ENCODE results near the gene ZNF423. TPM values are rescaled to one million over a fixed set of nuclear protein-coding genes. Genes with fewer than 3 reads are reported as not detected.

Gene ZNF423
- total and polyA plus RNA-seq, 12 donors, result 1.7 to 10.6 (median 5.5) TPM

DNA sequence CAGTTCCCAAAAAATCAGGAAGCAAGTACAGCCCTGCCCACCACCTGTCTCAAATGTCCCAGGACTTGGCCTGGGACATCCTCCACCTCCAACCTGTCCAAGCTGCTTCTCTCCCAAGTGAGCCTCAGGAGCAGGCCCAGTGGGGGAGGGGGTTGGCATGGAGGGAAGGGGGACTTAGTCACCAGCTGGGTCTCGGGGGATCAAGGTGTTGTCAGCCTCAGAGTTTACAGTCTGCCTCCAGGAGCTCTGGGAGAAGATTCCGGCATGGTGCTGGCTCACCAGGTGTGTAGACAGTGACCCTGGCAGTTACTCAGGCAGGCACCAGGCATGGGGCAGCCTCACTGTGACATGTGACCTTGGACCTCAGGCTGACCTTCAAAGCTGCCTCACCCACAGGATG, 19.7 kb downstream of the ZNF423 start:
- DNase-seq, result no peak
- intact Hi-C loops (cut with DNase I), result no loop called here
- peaks cover 7% of the 10 kb centered on the region for H3K27me3 ChIP-seq
- no peaks in the 10 kb centered on the region for H3K9me3 ChIP-seq (replicated peaks in 1 of 3)
- H3K27ac ChIP-seq, result peak overlapping the region in 2 of 5 donors; percentile 77 to 81
- H3K4me3 ChIP-seq, result no peak overlapping the region
- H3K36me3 ChIP-seq (replicated peaks in 1 of 2), result no peaks in the 10 kb centered on the region
- TF ChIP-seq POLR2A (IDR thresholded peaks at IDR 0.05), result no peak
- TF ChIP-seq, protein P1, sequence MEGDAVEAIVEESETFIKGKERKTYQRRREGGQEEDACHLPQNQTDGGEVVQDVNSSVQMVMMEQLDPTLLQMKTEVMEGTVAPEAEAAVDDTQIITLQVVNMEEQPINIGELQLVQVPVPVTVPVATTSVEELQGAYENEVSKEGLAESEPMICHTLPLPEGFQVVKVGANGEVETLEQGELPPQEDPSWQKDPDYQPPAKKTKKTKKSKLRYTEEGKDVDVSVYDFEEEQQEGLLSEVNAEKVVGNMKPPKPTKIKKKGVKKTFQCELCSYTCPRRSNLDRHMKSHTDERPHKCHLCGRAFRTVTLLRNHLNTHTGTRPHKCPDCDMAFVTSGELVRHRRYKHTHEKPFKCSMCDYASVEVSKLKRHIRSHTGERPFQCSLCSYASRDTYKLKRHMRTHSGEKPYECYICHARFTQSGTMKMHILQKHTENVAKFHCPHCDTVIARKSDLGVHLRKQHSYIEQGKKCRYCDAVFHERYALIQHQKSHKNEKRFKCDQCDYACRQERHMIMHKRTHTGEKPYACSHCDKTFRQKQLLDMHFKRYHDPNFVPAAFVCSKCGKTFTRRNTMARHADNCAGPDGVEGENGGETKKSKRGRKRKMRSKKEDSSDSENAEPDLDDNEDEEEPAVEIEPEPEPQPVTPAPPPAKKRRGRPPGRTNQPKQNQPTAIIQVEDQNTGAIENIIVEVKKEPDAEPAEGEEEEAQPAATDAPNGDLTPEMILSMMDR (IDR thresholded peaks at IDR 0.05), result no peak
- WGBS, 4 donors, result 43 to 75% (median 68%) methylated on average over 2 of the region's 2 CpGs
- peaks cover 8 to 35% of the 10 kb centered on the region in 2 donors for H3K4me1 ChIP-seq (replicated peaks in 1 of 2)

DNA sequence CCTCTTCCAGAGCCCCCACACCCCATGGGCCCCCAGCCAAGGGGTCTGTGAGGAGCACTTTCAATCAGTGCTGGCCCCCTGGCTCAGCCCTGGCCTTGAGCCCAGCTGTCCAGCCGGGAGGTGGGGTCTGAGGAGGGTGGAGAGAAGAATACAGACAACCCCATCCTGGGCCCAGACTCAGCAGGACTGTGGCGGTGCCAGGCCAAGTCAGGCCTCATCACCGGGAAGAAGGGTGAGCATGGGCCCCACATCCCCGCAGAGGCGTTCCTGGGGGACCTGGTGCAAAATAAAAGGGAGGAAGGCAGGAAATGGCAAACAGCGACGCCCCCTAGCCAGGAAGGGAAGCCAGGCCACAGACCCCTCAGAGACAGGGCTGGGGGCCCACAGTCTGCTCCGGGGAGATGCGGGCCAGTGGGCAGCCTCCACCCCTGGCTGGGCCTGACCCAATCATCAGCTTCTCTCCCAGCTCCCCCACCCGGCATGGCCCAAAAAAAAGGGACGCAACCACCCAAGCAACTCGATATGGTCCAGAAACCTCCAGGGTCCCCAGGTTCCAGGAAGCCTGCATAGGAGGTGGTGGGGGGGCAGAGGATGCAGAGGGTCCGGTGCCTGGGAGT, 20.6 kb downstream of the ZNF423 start:
- H3K4me3 ChIP-seq, result no peak overlapping the region

DNA sequence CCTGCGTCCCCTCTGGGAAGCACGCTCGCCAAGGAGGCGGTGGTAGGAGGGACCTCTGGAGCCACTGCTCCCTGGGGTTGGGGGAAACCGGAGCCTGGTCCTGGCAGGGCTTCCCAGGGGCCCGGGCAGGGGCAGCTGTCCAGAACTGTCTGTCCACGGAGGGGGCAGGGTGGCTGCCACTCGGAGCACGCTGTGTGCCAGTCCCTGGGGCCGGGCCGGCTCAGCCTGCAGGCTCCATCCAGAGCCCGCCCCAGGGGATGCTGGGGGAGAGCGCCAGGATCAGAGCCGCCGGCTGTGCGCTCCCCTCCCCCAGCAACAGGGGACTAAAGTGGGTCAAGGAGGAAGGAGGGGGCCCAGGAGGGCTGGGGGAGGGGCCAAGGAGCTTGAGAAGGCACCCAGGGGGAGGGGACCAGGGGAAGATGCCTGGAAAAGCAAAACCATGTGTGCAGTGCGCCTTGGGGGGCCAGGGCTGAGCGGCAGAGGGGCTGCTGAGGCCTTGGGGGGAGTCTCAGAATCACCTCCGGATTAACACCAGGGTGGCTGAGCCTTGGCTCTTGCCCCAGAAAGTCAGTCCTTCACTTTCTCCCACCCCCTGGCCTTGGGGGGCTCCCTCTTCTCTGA, 21.3 kb downstream of the ZNF423 start:
- H3K27ac ChIP-seq, result peak overlapping the region in 4 of 5 donors; percentile 16 to 81 (median 54)
- H3K4me3 ChIP-seq, result no peak overlapping the region
- WGBS, 4 donors, result 13 to 54% (median 33%) methylated on average over 6 to 19 of the region's 19 CpGs
- DNase-seq, result peak in 4 of 7 donors; percentile 25 to 78 (median 36)
- peaks cover 8 to 35% of the 10 kb centered on the region in 2 donors for H3K4me1 ChIP-seq (replicated peaks in 1 of 2)
- no peaks in the 10 kb centered on the region for H3K9me3 ChIP-seq (replicated peaks in 1 of 3)
- intact Hi-C loops (cut with DNase I), result no loop called here
- TF ChIP-seq, protein P1 (IDR thresholded peaks at IDR 0.05), result no peak
- TF ChIP-seq POLR2A (IDR thresholded peaks at IDR 0.05), result no peak
- H3K36me3 ChIP-seq (replicated peaks in 1 of 2), result no peaks in the 10 kb centered on the region
- H3K27me3 ChIP-seq, result peaks cover 7% of the 10 kb centered on the region

More for the DNA sequence above, 20.6 kb downstream of the ZNF423 start:
- Histone ChIP-seq H3K36me3 (replicated peaks in 1 of 2) (no peaks in the 10 kb centered on the region), H3K27me3 (peaks cover 7% of the 10 kb centered on the region), H3K27ac (peak overlapping the region in 4 of 5 donors; percentile 16 to 81 (median 54)), H3K4me1 (replicated peaks in 1 of 2) (peaks cover 8 to 35% of the 10 kb centered on the region in 2 donors), H3K9me3 (replicated peaks in 1 of 3) (no peaks in the 10 kb centered on the region)
- DNase-seq, result no peak
- 57 to 76% (median 70%) methylated on average over 7 to 13 of the region's 13 CpGs for WGBS, 4 donors
- intact Hi-C loops (cut with DNase I), result no loop called here
- no peak for TF ChIP-seq POLR2A (IDR thresholded peaks at IDR 0.05)
- TF ChIP-seq, protein P1 (IDR thresholded peaks at IDR 0.05), result no peak

DNA sequence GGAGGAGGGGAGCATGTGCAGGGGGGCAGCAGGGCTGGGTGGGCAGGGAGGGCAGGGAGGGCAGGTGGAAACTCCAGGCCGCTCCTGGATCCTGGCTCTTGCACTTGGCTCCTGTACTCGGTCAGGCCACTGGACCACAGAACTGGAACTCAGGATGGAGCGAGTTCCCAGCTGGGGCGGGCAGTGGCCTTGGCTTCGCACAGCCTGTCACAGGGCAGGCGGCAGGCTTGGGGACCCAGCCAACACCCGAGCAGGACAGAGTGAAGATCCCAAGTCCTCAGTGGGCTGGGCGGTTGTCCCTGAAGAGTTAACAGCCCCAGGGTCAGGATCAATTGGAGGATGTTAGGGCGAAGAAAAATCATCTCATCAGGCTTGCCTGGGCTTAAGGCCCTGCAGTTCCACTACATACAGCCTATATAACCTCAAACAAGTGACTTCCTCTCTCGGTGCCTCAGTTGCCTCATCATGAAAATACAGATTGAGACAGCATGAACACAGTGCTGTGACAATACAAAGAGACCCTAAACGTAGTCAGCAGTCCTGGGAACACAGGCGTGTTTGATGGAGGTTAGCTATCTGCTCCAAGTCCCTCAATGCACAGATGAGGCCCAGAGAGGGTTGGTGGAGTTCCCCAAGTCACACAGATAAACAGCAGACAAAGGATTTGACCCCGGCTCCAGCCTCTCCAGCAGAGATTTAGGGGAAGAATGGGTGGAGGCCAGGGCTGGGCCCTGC, 21.9 kb downstream of the ZNF423 start:
- WGBS, 4 donors, result 37 to 54% (median 50%) methylated on average over 8 to 13 of the region's 13 CpGs
- no peaks in the 10 kb centered on the region for H3K9me3 ChIP-seq (replicated peaks in 1 of 3)
- DNase-seq, result peak in 3 of 7 donors; percentile 26 to 37 (median 36)
- peak overlapping the region in 2 of 5 donors; percentile 77 to 81 for H3K27ac ChIP-seq
- TF ChIP-seq, protein P1 (IDR thresholded peaks at IDR 0.05), result no peak
- TF ChIP-seq POLR2A (IDR thresholded peaks at IDR 0.05), result no peak
- peaks cover 8 to 35% of the 10 kb centered on the region in 2 donors for H3K4me1 ChIP-seq (replicated peaks in 1 of 2)
- H3K36me3 ChIP-seq (replicated peaks in 1 of 2), result no peaks in the 10 kb centered on the region
- intact Hi-C loops (cut with DNase I), result no loop called here
- no peak overlapping the region for H3K4me3 ChIP-seq
- peaks cover 4% of the 10 kb centered on the region for H3K27me3 ChIP-seq
